Activated naive CD4-positive, alpha-beta T cell treated with anti-CD3 and anti-CD28 coated beads, Interleukin-2, amount 50 U/mL, for 24 hours (primary cell): ENCODE results near the gene GABBR1.
A peak's percentile ranks its signal among the peaks of the same experiment; 100 is the strongest.

Source experiments
- H3K27ac Mint-ChIP-seq: one replicate; pipeline ENCODE4 v1.8.0; 2021; ENCODE audit warnings: mild to moderate bottlenecking, mixed read lengths
- H3K27me3 Mint-ChIP-seq: one replicate; pipeline ENCODE4 v1.8.0; 2021; ENCODE audit warnings: mixed read lengths
- H3K36me3 Mint-ChIP-seq: one replicate; pipeline ENCODE4 v1.8.0; 2021; ENCODE audit warnings: mixed read lengths
- H3K4me1 Mint-ChIP-seq: one replicate; pipeline ENCODE4 v1.8.0; 2021; ENCODE audit warnings: mixed read lengths
- H3K4me3 Mint-ChIP-seq: one replicate; pipeline ENCODE4 v1.8.0; 2021; ENCODE audit warnings: mild to moderate bottlenecking, mixed read lengths
- H3K9me3 Mint-ChIP-seq: one replicate; pipeline ENCODE4 v1.8.0; 2021; ENCODE audit warnings: mixed read lengths

The GABBR1 gene

DNA sequence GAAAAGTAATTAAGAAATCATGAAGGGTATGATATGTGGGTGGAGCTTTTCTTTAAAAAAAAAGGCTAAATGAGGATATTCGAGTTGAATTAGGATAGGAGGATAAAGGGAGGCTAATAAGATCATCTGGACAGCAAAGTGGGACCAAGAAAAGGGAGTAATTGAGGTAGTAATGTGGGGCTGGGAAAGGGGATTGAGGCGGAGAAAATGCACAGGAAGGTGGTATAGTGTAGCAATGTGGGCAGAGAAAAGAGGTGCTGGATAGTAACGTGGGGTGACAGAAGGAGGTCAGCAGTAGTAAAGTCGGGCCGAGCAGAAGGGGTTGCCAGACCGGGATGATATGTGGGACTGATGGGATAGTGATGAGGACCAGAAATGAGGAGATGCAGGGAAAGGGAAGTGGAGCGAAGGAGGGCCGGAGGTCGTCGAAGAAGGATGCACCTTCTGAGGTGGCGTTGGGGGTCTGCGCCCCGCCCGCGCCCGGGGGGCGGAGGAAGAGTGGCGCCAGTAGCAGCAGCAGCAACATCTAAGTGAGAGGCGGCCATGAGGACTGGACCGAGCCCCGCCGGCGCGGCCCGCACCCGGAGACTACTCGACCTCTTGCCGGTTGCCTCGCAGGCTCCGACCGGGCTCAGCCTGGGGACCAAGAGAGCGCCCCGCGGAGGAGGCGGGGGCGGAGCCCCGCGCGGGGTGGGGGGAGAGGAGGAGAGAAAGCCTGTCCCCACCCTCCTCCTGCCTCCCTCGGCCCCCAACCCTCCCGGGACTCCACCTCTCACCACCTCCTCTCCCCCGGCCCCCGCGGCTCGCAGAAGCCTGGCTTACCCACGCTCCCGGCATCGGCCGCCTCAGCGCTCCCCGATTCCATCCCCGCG lies 887 bp downstream of the GABBR1 start:
- H3K4me3 Mint-ChIP-seq = peak overlapping the region; percentile 84
- no peaks in the 10 kb centered on the region for H3K9me3 Mint-ChIP-seq
- peak overlapping the region; percentile 1 for H3K27ac Mint-ChIP-seq
- H3K36me3 Mint-ChIP-seq = no peaks in the 10 kb centered on the region
- peaks cover 52% of the 10 kb centered on the region for H3K4me1 Mint-ChIP-seq
- peaks cover 2% of the 10 kb centered on the region for H3K27me3 Mint-ChIP-seq

DNA sequence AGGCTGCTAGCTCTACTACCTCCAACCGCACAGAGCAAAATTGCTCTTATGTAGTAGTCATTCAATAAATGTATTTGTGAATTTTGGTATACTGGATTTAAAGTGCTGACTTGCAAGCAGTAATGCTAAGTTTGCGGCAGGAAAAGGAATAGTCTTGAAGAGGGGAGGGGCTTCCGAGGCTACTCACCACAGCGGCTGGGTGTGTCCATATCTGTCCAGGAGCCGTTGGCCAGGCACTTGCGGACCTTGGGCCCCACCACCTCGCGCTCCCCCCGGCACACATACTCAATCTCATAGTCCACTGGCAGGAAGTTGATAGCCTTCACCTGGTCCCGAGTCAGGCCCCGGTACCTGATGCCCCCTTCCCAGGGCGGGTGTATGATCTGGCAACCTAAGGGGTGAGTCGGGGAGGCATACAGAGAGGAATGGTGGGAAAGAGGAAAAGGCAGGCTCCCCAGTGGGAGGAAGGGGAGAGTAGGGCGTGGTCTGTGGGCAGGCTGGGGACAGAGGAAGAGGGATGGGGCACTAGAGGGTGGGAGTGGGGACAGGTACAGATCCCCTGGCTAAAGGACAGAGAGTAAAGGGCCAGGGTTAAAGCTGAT lies 1.7 kb downstream of the GABBR1 start:
- Mint-ChIP-seq H3K4me1 (peaks cover 54% of the 10 kb centered on the region), H3K27me3 (peaks cover 2% of the 10 kb centered on the region), H3K9me3 (no peaks in the 10 kb centered on the region), H3K27ac (no peak overlapping the region), H3K4me3 (peak overlapping the region; percentile 84), H3K36me3 (no peaks in the 10 kb centered on the region)

DNA sequence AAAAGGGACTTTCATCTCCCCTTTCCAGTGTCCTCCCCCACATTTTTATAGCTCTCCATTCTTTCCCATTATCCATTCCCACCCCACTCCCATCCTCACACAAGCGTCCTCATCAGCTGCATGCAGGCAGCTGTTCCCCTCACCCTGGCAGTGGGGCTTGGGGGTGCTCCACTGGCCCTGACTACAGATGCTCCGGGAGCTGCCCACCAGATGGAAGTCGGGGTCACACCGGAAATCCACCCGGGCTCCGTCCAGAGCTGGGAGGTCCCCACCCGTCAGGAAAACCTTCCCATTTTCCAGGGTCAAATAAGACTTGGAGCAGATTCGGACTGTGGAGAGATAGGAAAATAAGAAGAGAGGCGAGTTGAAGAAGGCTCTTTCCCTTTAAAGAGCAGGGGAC lies 2.7 kb downstream of the GABBR1 start:
- peaks cover 54% of the 10 kb centered on the region for H3K4me1 Mint-ChIP-seq
- H3K9me3 Mint-ChIP-seq = no peaks in the 10 kb centered on the region
- H3K4me3 Mint-ChIP-seq = no peak overlapping the region
- H3K36me3 Mint-ChIP-seq = no peaks in the 10 kb centered on the region
- H3K27me3 Mint-ChIP-seq = peaks cover 2% of the 10 kb centered on the region
- no peak overlapping the region for H3K27ac Mint-ChIP-seq

DNA sequence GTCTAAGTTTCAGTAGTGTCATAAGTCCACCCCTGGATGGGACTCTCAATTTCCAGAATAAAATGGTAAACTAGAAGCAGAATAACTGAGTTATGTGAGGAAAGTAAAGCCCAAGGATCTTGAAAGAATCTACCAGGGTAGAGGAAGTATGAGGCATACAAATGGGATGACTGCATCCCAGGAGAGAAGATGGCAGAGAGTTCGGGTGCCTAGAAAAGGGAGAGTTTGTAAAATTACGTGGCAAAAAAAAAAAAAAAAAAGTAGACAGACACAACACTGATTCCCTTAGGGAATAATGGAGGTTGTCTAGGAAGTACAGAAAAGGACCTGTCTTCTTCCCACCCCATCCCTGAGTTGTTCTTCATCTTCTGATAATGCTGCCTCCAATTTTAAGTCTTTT lies 3.4 kb downstream of the GABBR1 start:
- H3K9me3 Mint-ChIP-seq = no peaks in the 10 kb centered on the region
- H3K27ac Mint-ChIP-seq = peak overlapping the region; percentile 37
- peaks cover 54% of the 10 kb centered on the region for H3K4me1 Mint-ChIP-seq
- H3K4me3 Mint-ChIP-seq = peak overlapping the region; percentile 93
- peaks cover 2% of the 10 kb centered on the region for H3K27me3 Mint-ChIP-seq
- H3K36me3 Mint-ChIP-seq = no peaks in the 10 kb centered on the region

DNA sequence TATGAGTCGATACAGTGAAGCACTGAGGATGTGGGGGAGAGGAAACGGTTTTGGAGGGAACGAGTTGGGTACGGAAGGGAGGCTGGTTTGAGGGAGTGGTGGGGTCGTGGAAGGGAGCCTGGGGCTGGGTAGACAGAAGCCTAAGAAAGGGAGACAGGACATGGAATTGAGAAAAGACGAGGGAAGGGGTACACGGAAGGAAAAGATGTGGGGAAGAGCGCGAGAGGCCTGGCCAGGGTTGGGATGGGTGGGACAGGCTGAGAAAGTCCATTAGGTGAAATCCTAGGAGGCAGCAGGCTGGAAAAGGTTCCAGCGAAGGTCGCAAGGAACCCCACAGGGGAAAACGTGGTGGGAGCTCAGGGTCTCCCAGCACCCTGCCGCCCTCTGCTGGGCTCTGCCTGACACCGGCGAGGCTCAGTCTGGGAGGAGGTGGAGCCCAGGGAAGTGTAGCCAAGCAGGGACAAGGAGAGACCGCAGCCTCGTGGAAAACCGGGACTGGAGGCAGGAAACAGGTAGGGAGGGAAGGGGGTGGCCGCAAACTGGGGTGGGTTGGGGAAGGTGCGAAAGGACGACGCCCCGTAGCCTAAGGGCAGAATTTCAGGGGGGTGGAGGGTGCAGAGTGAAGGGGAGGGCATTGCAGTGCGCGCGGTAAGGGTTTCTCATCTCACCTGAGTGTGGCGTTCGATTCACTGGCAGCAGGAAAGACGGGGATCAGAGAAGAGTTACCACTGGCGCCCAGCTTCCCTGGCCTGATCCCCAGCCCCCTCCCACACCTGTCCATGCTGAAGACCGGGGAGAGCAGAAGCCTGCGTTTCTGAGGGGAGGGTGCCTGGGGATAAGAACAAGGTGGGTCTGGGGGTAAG lies 4.3 kb downstream of the GABBR1 start:
- Mint-ChIP-seq H3K9me3 (no peaks in the 10 kb centered on the region), H3K4me3 (peak overlapping the region; percentile 93), H3K4me1 (peaks cover 48% of the 10 kb centered on the region), H3K36me3 (no peaks in the 10 kb centered on the region), H3K27ac (peak overlapping the region; percentile 19), H3K27me3 (peaks cover 2% of the 10 kb centered on the region)

DNA sequence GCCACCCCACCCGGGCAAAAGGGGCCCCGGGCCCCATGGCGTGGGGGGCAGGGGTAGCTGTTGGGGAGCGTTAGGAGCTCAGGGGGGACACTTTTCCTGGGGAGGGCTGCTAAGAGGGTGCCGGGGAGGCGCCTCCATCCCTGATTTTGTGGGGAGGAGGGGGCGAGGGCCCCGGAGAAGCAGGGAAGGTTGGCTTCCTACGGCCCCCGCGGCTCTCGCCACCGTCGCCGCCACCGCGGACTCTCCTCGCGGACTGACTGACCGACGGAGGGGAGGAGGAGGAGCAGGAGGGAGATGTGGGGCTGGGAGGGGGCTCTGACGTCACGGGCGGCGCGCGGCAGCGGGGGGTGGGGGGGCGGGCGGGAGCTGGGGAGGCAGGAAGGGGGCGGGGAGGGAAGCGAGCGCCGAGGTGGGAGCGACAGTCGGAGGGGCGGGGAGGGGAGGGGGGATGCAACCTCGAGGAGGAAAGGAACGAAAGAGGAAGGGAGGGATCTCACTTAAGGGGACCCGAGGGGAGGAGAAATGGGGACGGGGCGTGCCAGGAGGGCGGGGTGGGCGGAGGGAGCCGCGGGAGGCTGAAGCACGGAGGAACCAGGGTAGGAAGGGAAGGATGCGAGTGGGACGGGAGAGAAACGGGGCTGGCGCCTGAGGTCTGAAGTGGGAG lies 5.1 kb downstream of the GABBR1 start:
- Mint-ChIP-seq H3K9me3 (no peaks in the 10 kb centered on the region), H3K36me3 (no peaks in the 10 kb centered on the region), H3K27ac (peak overlapping the region; percentile 19), H3K4me1 (peaks cover 43% of the 10 kb centered on the region), H3K27me3 (peaks cover 2% of the 10 kb centered on the region), H3K4me3 (peak overlapping the region; percentile 93)

DNA sequence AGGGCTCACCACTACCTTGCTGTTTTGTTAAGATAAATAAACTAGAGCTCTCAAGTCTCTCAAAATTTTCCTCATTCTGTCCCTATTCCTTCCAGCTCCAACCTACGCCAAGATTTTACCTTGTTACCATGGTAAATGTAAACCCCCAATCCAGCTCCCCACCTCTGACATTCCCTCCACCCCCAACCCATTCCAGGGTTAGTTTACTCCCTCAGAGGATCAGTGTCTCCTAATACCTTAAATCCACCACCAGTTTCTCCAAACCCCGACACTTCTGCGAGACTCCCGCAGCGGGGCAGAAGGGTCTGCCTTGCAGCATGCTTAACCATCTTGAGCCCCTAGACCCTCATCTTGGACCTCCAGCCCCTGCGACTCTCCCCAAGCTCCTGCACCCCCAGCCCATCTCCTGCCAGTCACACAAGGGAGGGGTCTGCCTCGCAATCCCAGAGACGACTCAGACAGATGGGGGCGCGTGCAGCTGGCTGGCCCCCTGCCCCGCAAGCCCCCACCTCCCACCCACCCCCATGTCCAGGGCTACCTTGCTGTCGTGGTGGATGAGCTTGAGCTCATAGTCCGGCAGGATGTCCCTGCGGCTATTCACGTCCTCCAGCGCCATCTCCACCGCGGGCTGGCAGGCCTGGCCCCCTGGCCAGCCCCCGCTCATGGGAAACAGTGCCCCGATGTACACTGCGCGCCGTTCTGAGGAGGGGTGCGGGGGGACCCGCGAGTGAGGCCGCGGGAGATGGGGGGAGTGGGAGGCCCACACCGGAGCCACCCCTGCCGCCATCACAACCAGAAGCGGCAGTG lies 5.8 kb downstream of the GABBR1 start:
- peak overlapping the region; percentile 1 for H3K27ac Mint-ChIP-seq
- H3K36me3 Mint-ChIP-seq = no peaks in the 10 kb centered on the region
- H3K27me3 Mint-ChIP-seq = peaks cover 2% of the 10 kb centered on the region
- no peaks in the 10 kb centered on the region for H3K9me3 Mint-ChIP-seq
- peaks cover 41% of the 10 kb centered on the region for H3K4me1 Mint-ChIP-seq
- peak overlapping the region; percentile 66 for H3K4me3 Mint-ChIP-seq

DNA sequence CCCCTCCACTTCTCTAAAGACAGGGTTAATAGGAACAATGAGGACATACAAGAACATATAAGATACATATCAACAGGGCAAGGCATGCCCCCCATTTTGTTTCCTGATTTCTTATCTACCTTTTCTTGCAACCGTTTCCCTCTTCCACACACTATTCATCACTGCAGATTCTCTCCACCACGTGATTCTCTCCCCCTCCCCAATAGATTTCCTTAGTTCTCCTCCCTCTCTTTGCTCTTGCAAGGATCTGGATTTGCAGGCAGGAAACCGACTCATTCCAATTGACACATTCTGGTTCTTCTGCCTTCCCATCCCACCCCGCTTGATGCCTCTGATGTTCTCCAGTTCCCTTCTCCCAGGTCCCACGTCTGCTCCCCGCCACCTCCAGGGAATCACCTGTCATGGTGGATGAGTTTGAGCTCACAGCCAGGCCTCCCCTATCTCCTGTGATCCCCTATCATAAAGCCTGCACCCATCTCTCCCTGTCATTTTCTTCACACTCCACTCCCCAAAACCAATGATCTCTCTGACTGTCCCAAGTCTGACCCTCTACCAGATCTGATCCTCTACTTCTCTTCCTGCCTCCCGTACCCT lies 7.5 kb downstream of the GABBR1 start:
- H3K4me3 Mint-ChIP-seq = no peak overlapping the region
- no peaks in the 10 kb centered on the region for H3K9me3 Mint-ChIP-seq
- peaks cover 24% of the 10 kb centered on the region for H3K4me1 Mint-ChIP-seq
- peaks cover 2% of the 10 kb centered on the region for H3K27me3 Mint-ChIP-seq
- H3K36me3 Mint-ChIP-seq = no peaks in the 10 kb centered on the region
- H3K27ac Mint-ChIP-seq = peak overlapping the region; percentile 7

DNA sequence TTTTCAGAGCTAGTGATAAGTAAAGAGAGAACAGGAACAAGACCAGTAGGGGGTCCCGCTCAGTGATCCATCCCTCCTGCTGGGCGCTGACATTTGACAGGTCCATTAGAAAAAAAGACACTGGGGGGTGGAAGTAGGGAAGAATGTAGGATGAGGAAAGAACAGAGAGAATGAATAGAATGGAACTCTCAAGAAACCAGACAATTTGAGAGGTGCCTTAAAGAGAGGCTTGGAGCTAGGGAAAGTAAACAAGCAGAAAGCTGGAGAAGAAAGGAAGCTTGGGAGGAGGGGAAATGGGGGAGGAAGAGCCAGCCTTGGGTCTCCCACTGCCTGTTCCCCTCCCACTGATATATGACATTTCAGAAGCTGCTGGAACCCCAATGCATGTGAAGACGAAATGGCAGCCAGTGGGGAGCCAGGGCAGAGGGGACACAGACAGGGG lies 8.4 kb downstream of the GABBR1 start:
- peaks cover 2% of the 10 kb centered on the region for H3K27me3 Mint-ChIP-seq
- H3K4me3 Mint-ChIP-seq = no peak overlapping the region
- no peaks in the 10 kb centered on the region for H3K36me3 Mint-ChIP-seq

DNA sequence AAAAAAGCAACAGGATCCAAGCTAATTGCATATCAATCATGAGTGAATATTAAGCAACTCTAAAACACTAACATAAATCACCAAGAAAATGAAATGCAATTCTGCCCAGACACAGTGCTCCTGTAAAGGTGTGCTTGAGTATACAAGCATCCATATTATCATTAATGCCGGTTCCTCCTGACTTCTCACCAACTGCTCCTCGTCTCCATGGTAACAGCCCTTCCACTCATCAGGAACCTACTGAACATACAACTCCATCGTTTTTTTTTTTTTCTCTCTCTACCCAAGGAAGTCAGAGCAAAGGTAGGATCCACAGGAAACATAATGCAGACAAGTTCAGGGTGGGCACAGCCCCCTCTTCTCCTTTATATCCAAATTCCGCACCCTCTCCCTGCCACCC lies 12.4 kb downstream of the GABBR1 start:
- Mint-ChIP-seq H3K4me1 (no peaks in the 10 kb centered on the region), H3K9me3 (no peaks in the 10 kb centered on the region), H3K27ac (no peak overlapping the region), H3K27me3 (no peaks in the 10 kb centered on the region), H3K36me3 (no peaks in the 10 kb centered on the region), H3K4me3 (no peak overlapping the region)

More for the DNA sequence above, 8.4 kb downstream of the GABBR1 start:
- H3K4me1 Mint-ChIP-seq = peaks cover 17% of the 10 kb centered on the region
- H3K9me3 Mint-ChIP-seq = no peaks in the 10 kb centered on the region
- no peak overlapping the region for H3K27ac Mint-ChIP-seq

DNA sequence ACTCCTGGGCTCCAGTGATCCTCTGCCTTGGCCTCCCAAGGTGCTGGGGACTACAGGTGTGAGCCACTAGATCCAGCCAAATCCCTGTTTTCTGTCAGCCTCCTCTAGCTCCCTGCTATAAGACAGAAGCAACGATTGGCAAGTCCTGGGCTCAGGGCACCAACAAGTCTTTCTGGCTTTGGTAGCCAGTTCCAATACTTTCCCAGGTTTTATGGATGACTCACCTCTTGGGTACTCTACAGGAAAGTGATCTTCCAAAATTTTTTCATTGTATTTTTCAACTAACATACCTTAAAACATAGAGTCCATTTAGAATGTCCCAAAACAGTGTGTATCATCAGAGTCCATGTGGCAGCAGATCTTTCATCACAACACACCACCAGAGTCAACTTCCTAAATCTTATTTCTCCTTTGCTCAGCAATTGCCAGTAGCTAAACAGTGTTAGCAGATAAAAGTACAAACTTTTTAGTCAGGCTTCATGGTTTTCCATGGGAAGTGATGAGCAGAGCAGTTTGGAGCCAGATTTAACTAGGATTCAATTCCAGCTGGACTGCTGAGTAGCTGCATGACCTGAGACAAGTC lies 13.3 kb downstream of the GABBR1 start:
- Mint-ChIP-seq H3K9me3 (no peaks in the 10 kb centered on the region), H3K4me1 (no peaks in the 10 kb centered on the region), H3K36me3 (peaks cover under 1% of the 10 kb centered on the region), H3K27ac (no peak overlapping the region), H3K27me3 (no peaks in the 10 kb centered on the region), H3K4me3 (no peak overlapping the region)

DNA sequence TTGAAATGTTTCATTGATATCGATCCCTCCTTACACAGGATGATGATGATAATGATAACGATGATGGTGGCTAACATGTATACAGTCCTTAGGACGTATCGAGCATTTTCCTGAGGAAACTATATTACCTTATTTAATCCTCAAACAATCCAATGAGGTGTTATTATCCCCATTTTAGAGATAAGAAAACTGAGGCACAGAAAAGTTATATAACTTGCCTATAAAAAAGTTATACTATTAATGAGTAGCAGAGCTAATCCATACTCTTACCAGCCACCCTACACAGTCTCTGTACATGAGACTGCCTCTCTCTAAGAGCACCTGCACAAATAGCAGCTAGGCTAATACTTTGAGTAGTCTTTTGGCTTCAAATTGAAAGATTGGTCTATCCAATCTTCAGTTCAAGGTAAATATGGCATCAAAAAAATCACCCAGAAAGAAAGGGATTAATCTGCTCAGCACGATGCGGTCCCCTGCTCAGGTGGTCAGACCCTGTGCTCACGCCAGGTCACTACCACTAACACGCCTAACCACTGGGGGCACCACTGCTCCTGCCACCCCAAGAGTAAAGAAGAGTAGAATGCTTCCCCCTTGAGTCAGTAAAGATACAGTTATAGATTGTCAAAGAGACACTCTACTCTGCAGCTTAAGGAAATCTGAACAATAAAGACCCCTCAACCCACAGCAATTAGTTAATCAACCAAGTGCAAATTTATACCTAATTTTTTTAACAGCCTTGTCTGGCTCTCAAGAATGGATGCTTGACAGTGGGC lies 15.0 kb downstream of the GABBR1 start:
- no peaks in the 10 kb centered on the region for H3K4me1 Mint-ChIP-seq
- no peak overlapping the region for H3K4me3 Mint-ChIP-seq
- peaks cover 4% of the 10 kb centered on the region for H3K36me3 Mint-ChIP-seq
- H3K9me3 Mint-ChIP-seq = no peaks in the 10 kb centered on the region
- no peaks in the 10 kb centered on the region for H3K27me3 Mint-ChIP-seq
- no peak overlapping the region for H3K27ac Mint-ChIP-seq

DNA sequence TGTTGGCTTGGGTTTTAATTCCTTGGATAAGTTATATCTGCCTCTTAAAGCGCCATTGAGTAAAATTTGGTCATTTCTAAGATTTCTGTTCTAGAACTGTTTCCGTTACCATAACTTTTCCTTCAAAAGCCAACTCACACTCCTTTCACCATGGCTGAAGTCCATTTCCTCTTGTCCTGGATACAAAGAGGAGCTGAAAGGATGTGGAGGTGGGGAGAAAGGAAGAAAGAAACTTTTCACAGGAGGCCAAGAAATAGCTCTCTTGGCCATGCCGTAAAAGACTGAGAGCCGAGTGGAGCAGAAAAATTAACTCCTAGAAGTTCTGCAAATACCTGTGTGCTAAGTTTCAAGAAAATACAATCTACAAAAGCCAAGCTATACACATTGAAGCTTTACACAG lies 21.6 kb downstream of the GABBR1 start:
- no peaks in the 10 kb centered on the region for H3K4me1 Mint-ChIP-seq
- H3K9me3 Mint-ChIP-seq = no peaks in the 10 kb centered on the region
- H3K36me3 Mint-ChIP-seq = peaks cover 9% of the 10 kb centered on the region
- H3K27me3 Mint-ChIP-seq = no peaks in the 10 kb centered on the region
- no peak overlapping the region for H3K4me3 Mint-ChIP-seq
- no peak overlapping the region for H3K27ac Mint-ChIP-seq
